Measurements from ENCODE around the gene CPNE6. TPM values are rescaled to one million over a fixed set of nuclear protein-coding genes. Genes with fewer than 3 reads are reported as not detected.

The CPNE6 gene
- total and polyA plus RNA-seq, 4 donors = 0.05 to 0.17 TPM; not detected in 2

GRCh38 chr14:24037658-24038037 lies 33.7 kb upstream of the CPNE6 start:
- no peak overlapping the region for H3K4me3 ChIP-seq (ENCODE audit: low read depth in 1 of 3, low read length in 3 of 3)
- no peaks in the 10 kb centered on the region for H3K27me3 ChIP-seq (ENCODE audit: control insufficient read depth in 4 of 4, insufficient read depth in 4 of 4, low read length in 3 of 4)
- H3K36me3 ChIP-seq (ENCODE audit: control insufficient read depth in 4 of 4, insufficient read depth in 3 of 4, low read depth in 1 of 4, low read length in 3 of 4) = no peaks in the 10 kb centered on the region
- no peak for DNase-seq (ENCODE audit: low spot score)
- peaks cover 10 to 15% (median 12%) of the 10 kb centered on the region in 4 donors for H3K4me1 ChIP-seq (ENCODE audit: control insufficient read depth in 4 of 4, insufficient read depth in 4 of 4, low read length in 3 of 4)
- H3K9ac ChIP-seq (ENCODE audit: low read depth in 1 of 2, low read length in 2 of 2) = no peak overlapping the region
- no peak overlapping the region for H3K27ac ChIP-seq (ENCODE audit: low read depth in 1 of 2, low read length in 2 of 2)
- no peaks in the 10 kb centered on the region for H3K9me3 ChIP-seq (ENCODE audit: control insufficient read depth in 4 of 4, low read length in 3 of 4)
- TF ChIP-seq NR2F2 (IDR thresholded peaks at IDR 0.05) (no peak), YY1 (IDR thresholded peaks at IDR 0.05) (no peak), MAX (IDR thresholded peaks at IDR 0.05) (no peak), TAF1 (conservative IDR thresholded peaks at IDR 0.05) (no peak), HNF4G (IDR thresholded peaks at IDR 0.05) (no peak), RAD21 (IDR thresholded peaks at IDR 0.05) (no peak), GABPA (IDR thresholded peaks at IDR 0.05 in 1 of 2, conservative IDR thresholded peaks at IDR 0.05 in 1 of 2) (no peak), EGR1 (IDR thresholded peaks at IDR 0.05; ENCODE audit: low read depth in 2 of 2) (no peak), HNF4A (conservative IDR thresholded peaks at IDR 0.05) (no peak), SP1 (IDR thresholded peaks at IDR 0.05) (no peak), RXRA (IDR thresholded peaks at IDR 0.05) (no peak), FOXA1 (IDR thresholded peaks at IDR 0.05) (no peak), JUND (IDR thresholded peaks at IDR 0.05) (no peak), REST (IDR thresholded peaks at IDR 0.05) (no peak), ZBTB33 (IDR thresholded peaks at IDR 0.05) (no peak), FOXA2 (IDR thresholded peaks at IDR 0.05) (no peak)
- TF ChIP-seq, protein P1, sequence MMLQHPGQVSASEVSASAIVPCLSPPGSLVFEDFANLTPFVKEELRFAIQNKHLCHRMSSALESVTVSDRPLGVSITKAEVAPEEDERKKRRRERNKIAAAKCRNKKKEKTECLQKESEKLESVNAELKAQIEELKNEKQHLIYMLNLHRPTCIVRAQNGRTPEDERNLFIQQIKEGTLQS (IDR thresholded peaks at IDR 0.05) = no peak
- TF ChIP-seq, protein P2, sequence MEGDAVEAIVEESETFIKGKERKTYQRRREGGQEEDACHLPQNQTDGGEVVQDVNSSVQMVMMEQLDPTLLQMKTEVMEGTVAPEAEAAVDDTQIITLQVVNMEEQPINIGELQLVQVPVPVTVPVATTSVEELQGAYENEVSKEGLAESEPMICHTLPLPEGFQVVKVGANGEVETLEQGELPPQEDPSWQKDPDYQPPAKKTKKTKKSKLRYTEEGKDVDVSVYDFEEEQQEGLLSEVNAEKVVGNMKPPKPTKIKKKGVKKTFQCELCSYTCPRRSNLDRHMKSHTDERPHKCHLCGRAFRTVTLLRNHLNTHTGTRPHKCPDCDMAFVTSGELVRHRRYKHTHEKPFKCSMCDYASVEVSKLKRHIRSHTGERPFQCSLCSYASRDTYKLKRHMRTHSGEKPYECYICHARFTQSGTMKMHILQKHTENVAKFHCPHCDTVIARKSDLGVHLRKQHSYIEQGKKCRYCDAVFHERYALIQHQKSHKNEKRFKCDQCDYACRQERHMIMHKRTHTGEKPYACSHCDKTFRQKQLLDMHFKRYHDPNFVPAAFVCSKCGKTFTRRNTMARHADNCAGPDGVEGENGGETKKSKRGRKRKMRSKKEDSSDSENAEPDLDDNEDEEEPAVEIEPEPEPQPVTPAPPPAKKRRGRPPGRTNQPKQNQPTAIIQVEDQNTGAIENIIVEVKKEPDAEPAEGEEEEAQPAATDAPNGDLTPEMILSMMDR (IDR thresholded peaks at IDR 0.05; ENCODE audit: low read depth, low read length, missing input control) = no peak
- WGBS = 77% methylated on average over 14 of the region's 14 CpGs
